ENCODE results near the gene COLQ. TPM values are rescaled to one million over a fixed set of nuclear protein-coding genes. Genes with fewer than 3 reads are reported as not detected.

COLQ gene
- total and polyA plus RNA-seq, 4 donors, result 0.27 to 2.6 (median 0.67) TPM

DNA sequence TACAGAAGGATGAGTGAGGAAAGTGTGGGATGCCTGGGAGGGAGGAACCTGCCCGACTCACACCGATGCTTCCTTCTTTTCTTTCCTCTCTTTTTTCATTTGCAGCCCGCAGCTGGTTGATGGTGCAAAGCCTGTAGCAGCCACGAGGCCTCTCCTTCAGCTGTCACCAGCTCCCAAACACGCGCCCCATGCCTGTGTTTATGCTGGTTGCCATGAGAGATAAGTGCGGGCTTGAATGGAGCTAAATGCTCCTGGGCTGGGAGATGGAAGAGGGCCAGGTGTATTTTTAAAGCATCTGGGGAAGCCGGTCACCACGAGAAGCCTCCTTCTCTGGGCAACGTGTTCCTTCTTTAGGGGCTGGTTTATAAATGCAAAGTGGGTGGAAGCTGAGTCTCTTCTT, 9.3 kb downstream of the COLQ start:
- Histone ChIP-seq H3K36me3 (ENCODE audit: control insufficient read depth in 4 of 4, insufficient read depth in 3 of 4, low read depth in 1 of 4, low read length in 3 of 4) (no peaks in the 10 kb centered on the region), H3K9me3 (ENCODE audit: control insufficient read depth in 4 of 4, low read length in 3 of 4) (no peaks in the 10 kb centered on the region), H3K9ac (ENCODE audit: low read depth in 1 of 2, low read length in 2 of 2) (no peak overlapping the region), H3K27me3 (ENCODE audit: control insufficient read depth in 4 of 4, insufficient read depth in 4 of 4, low read length in 3 of 4) (no peaks in the 10 kb centered on the region), H3K27ac (ENCODE audit: low read depth in 1 of 2, low read length in 2 of 2) (no peak overlapping the region), H3K4me1 (ENCODE audit: control insufficient read depth in 4 of 4, insufficient read depth in 4 of 4, low read length in 3 of 4) (no peaks in the 10 kb centered on the region), H3K4me3 (ENCODE audit: low read depth in 1 of 3, low read length in 3 of 3) (no peak overlapping the region)
- TF ChIP-seq RAD21 (IDR thresholded peaks at IDR 0.05) (no peak), HNF4A (conservative IDR thresholded peaks at IDR 0.05) (no peak), NR2F2 (IDR thresholded peaks at IDR 0.05) (no peak), EGR1 (IDR thresholded peaks at IDR 0.05; ENCODE audit: low read depth in 2 of 2) (no peak), YY1 (IDR thresholded peaks at IDR 0.05) (no peak), ZBTB33 (IDR thresholded peaks at IDR 0.05) (no peak), JUND (IDR thresholded peaks at IDR 0.05) (no peak), GABPA (IDR thresholded peaks at IDR 0.05 in 1 of 2, conservative IDR thresholded peaks at IDR 0.05 in 1 of 2) (no peak), MAX (IDR thresholded peaks at IDR 0.05) (no peak), FOXA2 (IDR thresholded peaks at IDR 0.05) (no peak)
- TF ChIP-seq, protein P1, sequence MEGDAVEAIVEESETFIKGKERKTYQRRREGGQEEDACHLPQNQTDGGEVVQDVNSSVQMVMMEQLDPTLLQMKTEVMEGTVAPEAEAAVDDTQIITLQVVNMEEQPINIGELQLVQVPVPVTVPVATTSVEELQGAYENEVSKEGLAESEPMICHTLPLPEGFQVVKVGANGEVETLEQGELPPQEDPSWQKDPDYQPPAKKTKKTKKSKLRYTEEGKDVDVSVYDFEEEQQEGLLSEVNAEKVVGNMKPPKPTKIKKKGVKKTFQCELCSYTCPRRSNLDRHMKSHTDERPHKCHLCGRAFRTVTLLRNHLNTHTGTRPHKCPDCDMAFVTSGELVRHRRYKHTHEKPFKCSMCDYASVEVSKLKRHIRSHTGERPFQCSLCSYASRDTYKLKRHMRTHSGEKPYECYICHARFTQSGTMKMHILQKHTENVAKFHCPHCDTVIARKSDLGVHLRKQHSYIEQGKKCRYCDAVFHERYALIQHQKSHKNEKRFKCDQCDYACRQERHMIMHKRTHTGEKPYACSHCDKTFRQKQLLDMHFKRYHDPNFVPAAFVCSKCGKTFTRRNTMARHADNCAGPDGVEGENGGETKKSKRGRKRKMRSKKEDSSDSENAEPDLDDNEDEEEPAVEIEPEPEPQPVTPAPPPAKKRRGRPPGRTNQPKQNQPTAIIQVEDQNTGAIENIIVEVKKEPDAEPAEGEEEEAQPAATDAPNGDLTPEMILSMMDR (IDR thresholded peaks at IDR 0.05; ENCODE audit: low read depth, low read length, missing input control), result no peak
- 74% methylated on average over 10 of the region's 10 CpGs for WGBS
- no peak for DNase-seq (ENCODE audit: low spot score)

- WGBS, result 97% methylated on average over 3 of the region's 3 CpGs
These were observed 10.3 kb downstream of the COLQ start for GRCh38 chr3:15511156-15511555.

More at GRCh38 chr3:15511156-15511555, 10.3 kb downstream of the COLQ start:
- TF ChIP-seq RXRA (IDR thresholded peaks at IDR 0.05) (no peak), ZBTB33 (IDR thresholded peaks at IDR 0.05) (no peak), GABPA (IDR thresholded peaks at IDR 0.05 in 1 of 2, conservative IDR thresholded peaks at IDR 0.05 in 1 of 2) (no peak), SP1 (IDR thresholded peaks at IDR 0.05) (no peak), YY1 (IDR thresholded peaks at IDR 0.05) (no peak), JUND (IDR thresholded peaks at IDR 0.05) (no peak), ATF3 (IDR thresholded peaks at IDR 0.05) (no peak)
- TF ChIP-seq, protein P2, sequence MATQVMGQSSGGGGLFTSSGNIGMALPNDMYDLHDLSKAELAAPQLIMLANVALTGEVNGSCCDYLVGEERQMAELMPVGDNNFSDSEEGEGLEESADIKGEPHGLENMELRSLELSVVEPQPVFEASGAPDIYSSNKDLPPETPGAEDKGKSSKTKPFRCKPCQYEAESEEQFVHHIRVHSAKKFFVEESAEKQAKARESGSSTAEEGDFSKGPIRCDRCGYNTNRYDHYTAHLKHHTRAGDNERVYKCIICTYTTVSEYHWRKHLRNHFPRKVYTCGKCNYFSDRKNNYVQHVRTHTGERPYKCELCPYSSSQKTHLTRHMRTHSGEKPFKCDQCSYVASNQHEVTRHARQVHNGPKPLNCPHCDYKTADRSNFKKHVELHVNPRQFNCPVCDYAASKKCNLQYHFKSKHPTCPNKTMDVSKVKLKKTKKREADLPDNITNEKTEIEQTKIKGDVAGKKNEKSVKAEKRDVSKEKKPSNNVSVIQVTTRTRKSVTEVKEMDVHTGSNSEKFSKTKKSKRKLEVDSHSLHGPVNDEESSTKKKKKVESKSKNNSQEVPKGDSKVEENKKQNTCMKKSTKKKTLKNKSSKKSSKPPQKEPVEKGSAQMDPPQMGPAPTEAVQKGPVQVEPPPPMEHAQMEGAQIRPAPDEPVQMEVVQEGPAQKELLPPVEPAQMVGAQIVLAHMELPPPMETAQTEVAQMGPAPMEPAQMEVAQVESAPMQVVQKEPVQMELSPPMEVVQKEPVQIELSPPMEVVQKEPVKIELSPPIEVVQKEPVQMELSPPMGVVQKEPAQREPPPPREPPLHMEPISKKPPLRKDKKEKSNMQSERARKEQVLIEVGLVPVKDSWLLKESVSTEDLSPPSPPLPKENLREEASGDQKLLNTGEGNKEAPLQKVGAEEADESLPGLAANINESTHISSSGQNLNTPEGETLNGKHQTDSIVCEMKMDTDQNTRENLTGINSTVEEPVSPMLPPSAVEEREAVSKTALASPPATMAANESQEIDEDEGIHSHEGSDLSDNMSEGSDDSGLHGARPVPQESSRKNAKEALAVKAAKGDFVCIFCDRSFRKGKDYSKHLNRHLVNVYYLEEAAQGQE (IDR thresholded peaks at IDR 0.05), result no peak
- Histone ChIP-seq H3K4me3 (ENCODE audit: low read depth in 1 of 3, low read length in 3 of 3) (no peak overlapping the region), H3K27me3 (ENCODE audit: control insufficient read depth in 4 of 4, insufficient read depth in 4 of 4, low read length in 3 of 4) (no peaks in the 10 kb centered on the region), H3K9ac (ENCODE audit: low read depth in 1 of 2, low read length in 2 of 2) (no peak overlapping the region), H3K9me3 (ENCODE audit: control insufficient read depth in 4 of 4, low read length in 3 of 4) (no peaks in the 10 kb centered on the region), H3K27ac (ENCODE audit: low read depth in 1 of 2, low read length in 2 of 2) (no peak overlapping the region), H3K36me3 (ENCODE audit: control insufficient read depth in 4 of 4, insufficient read depth in 3 of 4, low read depth in 1 of 4, low read length in 3 of 4) (no peaks in the 10 kb centered on the region), H3K4me1 (ENCODE audit: control insufficient read depth in 4 of 4, insufficient read depth in 4 of 4, low read length in 3 of 4) (no peaks in the 10 kb centered on the region)
- DNase-seq (ENCODE audit: low spot score), result no peak
